Measurements from ENCODE around the gene TSPAN31.
A peak's percentile ranks its signal among the peaks of the same experiment; 100 is the strongest.

TSPAN31 gene

DNA sequence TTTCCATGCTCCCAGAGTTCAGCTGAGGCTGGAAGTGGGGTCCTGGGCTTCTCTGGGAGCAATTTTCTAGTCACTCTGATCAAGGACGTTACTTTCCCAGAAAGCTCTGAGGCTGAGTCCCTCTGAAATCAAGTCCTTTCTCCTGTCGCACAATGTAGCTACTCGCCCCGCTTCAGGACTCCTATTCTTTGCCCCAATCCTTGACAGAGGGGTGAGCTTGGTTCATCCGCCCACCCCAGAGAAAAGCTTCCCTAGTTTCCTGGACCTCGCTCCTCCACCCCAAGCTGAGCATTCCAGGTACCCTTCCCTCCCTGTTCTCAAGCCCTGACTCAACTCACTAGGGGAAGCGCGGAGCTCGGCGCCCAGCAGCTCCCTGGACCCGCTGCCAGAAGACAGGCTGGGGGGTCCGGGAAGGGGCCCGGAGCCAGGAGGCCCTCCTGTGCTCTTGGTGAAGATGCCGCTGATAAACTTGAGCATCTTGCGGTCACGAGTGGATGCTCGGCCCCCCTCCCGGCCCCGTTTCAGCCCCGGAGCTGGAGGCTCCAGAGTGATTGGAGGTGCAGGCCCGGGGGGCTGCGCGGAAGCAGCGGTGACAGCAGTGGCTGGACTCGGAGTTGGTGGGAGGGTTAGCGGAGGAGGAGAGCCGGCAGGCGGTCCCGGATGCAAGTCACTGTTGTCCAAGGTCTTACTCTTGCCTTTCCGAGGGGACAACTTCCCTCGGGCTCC is 7.9 kb upstream of the TSPAN31 start:
- Histone ChIP-seq H3K27ac (no peak overlapping the region), H3K4me1 (peaks cover 15 to 41% (median 35%) of the 10 kb centered on the region in 4 donors), H3K27me3 (peaks cover 8 to 96% of the 10 kb centered on the region in 2 donors), H3K36me3 (no peaks in the 10 kb centered on the region), H3K9me3 (no peaks in the 10 kb centered on the region), H3K4me3 (peak overlapping the region in 1 of 2 donors; percentile 47)
- intact Hi-C loops (cut with DNase I; ENCODE audit: low total_unique reads), result no loop called here
- TF ChIP-seq, protein P1, sequence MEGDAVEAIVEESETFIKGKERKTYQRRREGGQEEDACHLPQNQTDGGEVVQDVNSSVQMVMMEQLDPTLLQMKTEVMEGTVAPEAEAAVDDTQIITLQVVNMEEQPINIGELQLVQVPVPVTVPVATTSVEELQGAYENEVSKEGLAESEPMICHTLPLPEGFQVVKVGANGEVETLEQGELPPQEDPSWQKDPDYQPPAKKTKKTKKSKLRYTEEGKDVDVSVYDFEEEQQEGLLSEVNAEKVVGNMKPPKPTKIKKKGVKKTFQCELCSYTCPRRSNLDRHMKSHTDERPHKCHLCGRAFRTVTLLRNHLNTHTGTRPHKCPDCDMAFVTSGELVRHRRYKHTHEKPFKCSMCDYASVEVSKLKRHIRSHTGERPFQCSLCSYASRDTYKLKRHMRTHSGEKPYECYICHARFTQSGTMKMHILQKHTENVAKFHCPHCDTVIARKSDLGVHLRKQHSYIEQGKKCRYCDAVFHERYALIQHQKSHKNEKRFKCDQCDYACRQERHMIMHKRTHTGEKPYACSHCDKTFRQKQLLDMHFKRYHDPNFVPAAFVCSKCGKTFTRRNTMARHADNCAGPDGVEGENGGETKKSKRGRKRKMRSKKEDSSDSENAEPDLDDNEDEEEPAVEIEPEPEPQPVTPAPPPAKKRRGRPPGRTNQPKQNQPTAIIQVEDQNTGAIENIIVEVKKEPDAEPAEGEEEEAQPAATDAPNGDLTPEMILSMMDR (IDR thresholded peaks at IDR 0.05), result no peak
- DNase-seq, result no peak

DNA sequence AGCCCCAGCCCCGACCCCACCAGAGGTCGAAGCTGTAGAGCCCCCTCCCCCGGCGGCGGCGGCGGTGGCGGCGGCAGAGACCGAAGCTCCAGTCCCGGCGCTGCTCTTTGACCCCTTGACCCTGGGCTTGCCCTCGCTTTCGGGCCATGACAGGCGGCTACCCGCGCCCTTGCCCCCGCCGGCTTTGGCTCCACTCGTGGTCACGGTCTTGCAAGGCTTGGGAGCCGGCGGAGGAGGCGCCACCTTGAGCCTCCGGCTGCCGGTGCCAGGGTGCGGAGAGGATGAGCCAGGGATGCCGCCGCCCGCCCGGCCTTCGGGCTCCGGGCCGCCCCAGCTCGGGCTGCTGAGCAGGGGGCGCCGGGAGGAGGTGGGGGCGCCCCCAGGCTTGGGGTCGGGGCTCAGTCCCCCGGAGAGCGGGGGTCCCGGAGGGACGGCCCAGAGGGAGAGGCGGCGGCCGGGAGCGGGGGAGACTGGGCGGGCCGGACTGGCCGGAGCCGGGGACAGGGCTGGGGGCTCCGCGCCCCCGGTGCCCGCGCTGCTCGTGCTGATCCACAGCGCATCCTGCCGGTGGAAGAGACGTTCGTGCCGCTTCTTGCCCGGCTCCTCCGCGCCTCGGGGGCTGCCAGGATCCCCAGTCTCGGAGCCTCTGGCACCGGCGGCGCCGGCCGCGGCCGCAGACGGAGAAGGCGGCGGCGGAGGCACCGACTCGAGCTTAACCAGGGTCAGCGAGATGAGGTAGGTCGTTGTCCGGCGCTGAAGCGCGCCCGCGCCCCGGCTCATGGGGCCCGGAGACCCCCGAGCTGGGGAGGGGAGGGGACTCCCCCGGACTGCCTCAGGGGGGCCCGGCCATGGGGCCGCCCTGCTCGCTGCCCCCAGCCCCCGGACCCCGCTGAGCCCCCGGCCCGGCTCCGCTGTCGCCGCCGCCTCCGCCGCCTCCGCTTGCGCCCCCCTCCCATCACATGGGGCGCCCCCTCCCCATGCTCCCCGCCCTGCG is 7.1 kb upstream of the TSPAN31 start:
- Histone ChIP-seq H3K4me3 (peak overlapping the region; percentile 21 to 47), H3K27me3 (peaks cover 8 to 93% of the 10 kb centered on the region in 2 donors), H3K27ac (no peak overlapping the region)

DNA sequence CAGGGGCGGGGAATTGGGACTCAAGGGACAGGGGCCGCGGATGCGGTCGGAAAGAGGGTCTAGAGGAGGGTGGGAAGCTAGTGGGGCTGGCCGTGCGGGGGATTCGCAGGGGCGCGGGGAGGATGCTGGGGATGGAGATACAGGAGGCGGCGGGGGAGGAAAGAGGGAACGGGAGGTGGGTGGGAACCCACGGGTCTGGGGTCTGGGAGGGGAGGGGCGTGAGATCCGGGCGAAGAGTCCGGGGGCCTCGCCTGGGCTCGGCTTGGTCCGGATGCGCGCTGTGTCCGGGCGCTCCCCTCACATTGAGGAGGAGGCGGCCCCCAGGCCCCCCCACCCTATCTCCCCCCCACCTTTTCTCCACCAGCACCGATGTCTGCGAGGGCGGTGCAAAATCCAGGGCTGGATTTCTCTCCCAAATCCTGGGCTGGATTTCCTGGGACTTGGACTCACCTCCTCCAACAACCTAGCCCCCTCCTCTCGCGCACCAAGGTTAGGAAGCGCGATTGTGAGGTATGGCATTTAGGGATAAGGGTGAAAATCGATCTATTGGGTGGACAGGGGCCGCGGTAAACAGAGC is 6.1 kb upstream of the TSPAN31 start, which contains the start of gene AGAP2:
TSS of gene AGAP2 (minus strand) at position 82 of the 577 bp plus-strand sequence. CDS start 496 bp downstream, outside the sequence.
- TF ChIP-seq, protein P1 (IDR thresholded peaks at IDR 0.05), result no peak
- intact Hi-C loops (cut with DNase I; ENCODE audit: low total_unique reads), result no loop called here
- H3K27ac ChIP-seq, result no peak within 1 kb of the TSS
- peak within 1 kb of the TSS; percentile 21 to 47 for H3K4me3 ChIP-seq
- peaks cover 15 to 41% (median 35%) of the 10 kb centered on the region in 4 donors for H3K4me1 ChIP-seq
- no peak for DNase-seq
- no peaks in the 10 kb centered on the region for H3K36me3 ChIP-seq
- H3K9me3 ChIP-seq, result no peaks in the 10 kb centered on the region
- peaks cover 8 to 83% of the 10 kb centered on the region in 2 donors for H3K27me3 ChIP-seq

More for the DNA sequence above, 7.1 kb upstream of the TSPAN31 start:
- no peak for DNase-seq
- no peaks in the 10 kb centered on the region for H3K36me3 ChIP-seq
- TF ChIP-seq, protein P1 (IDR thresholded peaks at IDR 0.05), result no peak
- intact Hi-C loops (cut with DNase I; ENCODE audit: low total_unique reads), result no loop called here
- H3K4me1 ChIP-seq, result peaks cover 15 to 41% (median 35%) of the 10 kb centered on the region in 4 donors
- H3K9me3 ChIP-seq, result no peaks in the 10 kb centered on the region

DNA sequence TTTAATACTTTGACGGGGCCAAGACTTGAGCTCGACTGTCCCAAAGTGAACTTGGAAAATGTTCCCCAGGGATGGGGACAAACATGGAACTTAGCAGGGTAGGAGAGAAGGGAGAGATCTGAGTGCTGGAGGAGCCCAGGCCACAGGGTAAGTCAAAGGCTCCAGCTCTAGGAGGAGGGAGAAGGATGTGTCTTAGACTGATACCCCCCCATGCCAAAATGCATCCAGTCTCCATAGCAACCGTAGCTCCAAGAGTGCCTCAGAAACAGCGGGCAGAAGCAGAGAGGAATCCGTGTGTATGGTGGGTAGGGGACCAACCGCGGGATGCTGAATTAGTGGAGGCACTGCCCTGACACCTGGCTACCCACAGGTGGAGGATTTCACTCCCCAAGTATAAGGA is 5.5 kb upstream of the TSPAN31 start:
- Histone ChIP-seq H3K9me3 (no peaks in the 10 kb centered on the region), H3K4me1 (peaks cover 15 to 46% (median 40%) of the 10 kb centered on the region in 4 donors), H3K27me3 (peaks cover 8 to 77% of the 10 kb centered on the region in 2 donors), H3K36me3 (no peaks in the 10 kb centered on the region), H3K27ac (no peak overlapping the region), H3K4me3 (no peak overlapping the region)
- DNase-seq, result no peak
- intact Hi-C loops (cut with DNase I; ENCODE audit: low total_unique reads), result no loop called here
- TF ChIP-seq, protein P1 (IDR thresholded peaks at IDR 0.05), result no peak

DNA sequence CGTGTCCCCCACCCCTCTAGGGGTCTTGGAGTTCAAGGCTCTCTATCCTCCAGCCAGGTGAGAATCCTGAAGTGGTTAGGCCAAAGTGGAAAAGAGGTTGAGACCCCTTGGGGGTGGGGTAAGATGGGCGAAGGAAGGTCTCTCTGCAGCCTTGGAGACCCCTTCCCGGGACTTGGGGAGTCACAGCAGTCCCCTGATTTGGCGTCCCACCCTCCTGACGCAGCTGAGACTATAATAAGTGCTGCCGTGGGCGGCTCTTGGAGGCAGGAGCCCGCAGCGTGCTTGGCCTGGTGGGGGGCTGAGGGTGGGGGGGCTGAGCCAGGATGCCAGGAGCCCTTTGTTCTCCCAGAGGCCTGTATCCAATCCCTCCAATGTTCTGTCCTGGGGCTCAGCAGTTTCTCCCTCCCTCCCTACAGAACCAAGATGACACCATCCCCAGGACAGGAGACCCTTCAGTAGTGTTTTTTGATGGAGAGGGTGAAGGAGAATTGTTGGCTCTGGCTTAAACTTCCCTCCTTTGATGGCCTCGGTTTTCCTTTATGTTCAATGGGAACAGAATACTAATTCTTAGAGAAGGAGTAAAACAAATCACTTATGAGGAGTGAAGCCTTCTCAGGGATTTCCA is 4.8 kb upstream of the TSPAN31 start:
- Histone ChIP-seq H3K27me3 (peaks cover 8 to 72% of the 10 kb centered on the region in 2 donors), H3K9me3 (no peaks in the 10 kb centered on the region), H3K4me1 (peaks cover 15 to 46% (median 41%) of the 10 kb centered on the region in 4 donors), H3K27ac (no peak overlapping the region), H3K4me3 (no peak overlapping the region), H3K36me3 (no peaks in the 10 kb centered on the region)
- intact Hi-C loops (cut with DNase I; ENCODE audit: low total_unique reads), result no loop called here
- no peak for DNase-seq
- TF ChIP-seq, protein P1 (IDR thresholded peaks at IDR 0.05), result no peak

Data from tibial artery (tissue), 4 donors.